K562 (cell line): ENCODE measurements around the gene ZNF629. TPM values are rescaled to one million over a fixed set of nuclear protein-coding genes. Genes with fewer than 3 reads are reported as not detected.
A peak's percentile ranks its signal among the peaks of the same experiment; 100 is the strongest.

Source experiments
- CSDE1 ChIP-seq, 2 experiments: fragments of 450-650 bp; IDR thresholded peaks; 2 replicates each; pipeline ENCODE4 v1.6.1; 2016; ENCODE audit warnings: mild to moderate bottlenecking in 1 of 2
- ESRRB ChIP-seq: fragments of 250-450 bp; sonication (Bioruptor Pico); IDR thresholded peaks from 2 replicates; pipeline ENCODE4 v1.5.0; 2020; ENCODE audit warnings: mild to moderate bottlenecking, moderate library complexity, borderline replicate concordance
- JUNB ChIP-seq: fragments of 450-650 bp; formaldehyde crosslinking; conservative IDR thresholded peaks from 2 replicates; pipeline ENCODE4 v1.4.0; 2020; ENCODE audit warnings: mild to moderate bottlenecking
- MGA ChIP-seq: fragments of 450-650 bp; IDR thresholded peaks from 2 replicates; pipeline ENCODE4 v1.6.1; 2016; ENCODE audit warnings: mild to moderate bottlenecking, moderate library complexity
- MXI1 ChIP-seq: IDR thresholded peaks from 2 replicates; pipeline ENCODE4 v1.6.1; 2011; ENCODE audit warnings: low read depth, mild to moderate bottlenecking, improper control_type of control experiment, low read length
- TRIM28 ChIP-seq: fragments of 450-650 bp; IDR thresholded peaks from 2 replicates; pipeline ENCODE4 v1.6.1; 2017
- XRCC4 ChIP-seq: IDR thresholded peaks from one replicate; pipeline ENCODE4 v1.6.1; 2011; ENCODE audit not compliant: insufficient read depth, insufficient read length; ENCODE audit errors: extremely low read depth
- ZNF41 ChIP-seq: fragments of 250-450 bp; sonication (Bioruptor Pico); conservative IDR thresholded peaks from 2 replicates; pipeline ENCODE4 v1.4.0; 2020; ENCODE audit warnings: mild to moderate bottlenecking
- polyA plus RNA-seq, 8 experiments: library from polyadenylated mRNA; depleted of rRNA in 4 of 8; stranded (reverse) in 5 of 8; unstranded in 3 of 8; fragments of >200 nt; fragmentation: Nextera tagmentation in 2 of 8; fragmentation: Illumina TruSeq in 1 of 8; extraction: Ambion mirVana in 2 of 8; extraction: Trizol in 1 of 8; gene quantifications; 2 replicates each; pipeline versions ENCODE4 v1.2.1 to v1.2.3, GENCODE V29; 2011 to 2014; ENCODE audit warnings: inconsistent platforms in 1 of 8, missing spikeins in 1 of 8
- total RNA-seq, 7 experiments: library from RNA; depleted of rRNA in 6 of 7; stranded (reverse); fragments of >200 nt in 6 of 7; fragmentation: Illumina TruSeq in 2 of 7; extraction: Trizol in 2 of 7; gene quantifications; 2 replicates each; pipeline versions ENCODE4 v1.2.1 to v1.2.3, GENCODE V29; 2011 to 2021; ENCODE audit warnings: low replicate concordance in 1 of 7

The ZNF629 gene
- total and polyA plus RNA-seq, 9 of the 15 experiments (the other 6 are each of a cell fraction or from before 2014, with no cell fraction given) = 0.44 to 18.8 (median 7.4) TPM

DNA sequence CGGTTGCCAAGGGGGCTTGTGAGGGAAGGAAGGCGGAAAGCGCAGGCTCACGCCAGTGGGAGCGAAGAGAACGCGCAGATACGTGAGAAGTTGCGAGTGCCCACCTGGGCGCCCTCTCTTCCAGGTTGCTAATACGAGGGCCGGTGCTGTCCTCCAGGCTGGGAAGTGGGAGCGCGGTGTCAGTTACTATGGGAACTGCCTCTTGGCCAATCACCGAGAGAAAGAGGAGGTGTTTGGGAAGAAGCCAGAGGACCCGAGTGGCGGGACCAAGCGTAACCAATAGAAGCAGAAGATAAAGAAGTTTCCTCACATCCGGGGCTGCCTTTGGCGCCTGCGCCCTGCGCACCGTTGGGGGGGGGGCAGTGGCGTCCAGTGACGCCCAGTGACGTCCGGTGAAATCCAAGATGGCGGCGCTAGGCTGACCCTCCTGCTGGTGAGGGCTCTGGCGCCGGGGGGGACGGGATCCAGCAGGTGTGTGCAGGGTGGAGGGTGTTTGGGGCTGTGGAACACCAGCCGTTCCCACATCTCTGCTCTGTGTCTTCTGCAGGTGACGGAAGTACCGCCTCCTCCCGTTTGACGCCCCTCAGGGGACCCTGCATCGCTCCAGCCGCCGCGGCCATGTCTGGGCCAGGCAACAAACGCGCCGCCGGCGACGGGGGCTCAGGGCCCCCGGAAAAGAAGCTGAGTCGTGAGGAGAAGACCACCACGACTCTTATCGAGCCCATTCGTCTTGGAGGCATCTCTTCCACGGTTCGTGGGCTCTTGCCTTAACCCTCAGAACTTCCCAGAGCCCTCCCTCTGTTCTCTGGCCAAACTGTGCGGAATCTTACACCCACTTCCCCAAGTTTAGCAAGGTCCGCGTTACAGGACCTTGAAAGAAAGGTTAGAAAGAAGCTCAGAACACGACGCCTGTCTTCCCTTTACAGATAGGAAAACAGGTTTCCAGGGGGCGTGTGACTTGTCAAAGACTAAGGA is 24.8 kb downstream of the ZNF629 start, which contains the start of the genes CFAP119 and RNF40 (continued):
- TF ChIP-seq MXI1 = peak; percentile 94
- no peak for TF ChIP-seq ESRRB
- TF ChIP-seq ZNF41 (CRISPR knock-in tag) = no peak
- TF ChIP-seq CSDE1 (IDR thresholded peaks at IDR 0.05) = peak in 1 of 2 experiments; percentile 70; a peak in 2 of 4 replicates
- TF ChIP-seq JUNB (CRISPR knock-in tag) = no peak
- TF ChIP-seq MGA = no peak
- TF ChIP-seq TRIM28 = no peak
- no peak for TF ChIP-seq XRCC4
